HG03097 (cell line): ENCODE results near the gene C1QTNF12.
"Not testable (repeated sequence)": the region's sequence is repeated elsewhere in the genome, so short reads cannot be mapped to it uniquely, and the experiment has no call there.

ENCODE experiments used
- ATAC-seq: cut with Tn5 transposase; IDR thresholded peaks from one replicate; pipeline ENCODE4 v1.9.1; 2021; ENCODE audit not compliant: unreplicated experiment, low FRiP score

The C1QTNF12 gene

DNA sequence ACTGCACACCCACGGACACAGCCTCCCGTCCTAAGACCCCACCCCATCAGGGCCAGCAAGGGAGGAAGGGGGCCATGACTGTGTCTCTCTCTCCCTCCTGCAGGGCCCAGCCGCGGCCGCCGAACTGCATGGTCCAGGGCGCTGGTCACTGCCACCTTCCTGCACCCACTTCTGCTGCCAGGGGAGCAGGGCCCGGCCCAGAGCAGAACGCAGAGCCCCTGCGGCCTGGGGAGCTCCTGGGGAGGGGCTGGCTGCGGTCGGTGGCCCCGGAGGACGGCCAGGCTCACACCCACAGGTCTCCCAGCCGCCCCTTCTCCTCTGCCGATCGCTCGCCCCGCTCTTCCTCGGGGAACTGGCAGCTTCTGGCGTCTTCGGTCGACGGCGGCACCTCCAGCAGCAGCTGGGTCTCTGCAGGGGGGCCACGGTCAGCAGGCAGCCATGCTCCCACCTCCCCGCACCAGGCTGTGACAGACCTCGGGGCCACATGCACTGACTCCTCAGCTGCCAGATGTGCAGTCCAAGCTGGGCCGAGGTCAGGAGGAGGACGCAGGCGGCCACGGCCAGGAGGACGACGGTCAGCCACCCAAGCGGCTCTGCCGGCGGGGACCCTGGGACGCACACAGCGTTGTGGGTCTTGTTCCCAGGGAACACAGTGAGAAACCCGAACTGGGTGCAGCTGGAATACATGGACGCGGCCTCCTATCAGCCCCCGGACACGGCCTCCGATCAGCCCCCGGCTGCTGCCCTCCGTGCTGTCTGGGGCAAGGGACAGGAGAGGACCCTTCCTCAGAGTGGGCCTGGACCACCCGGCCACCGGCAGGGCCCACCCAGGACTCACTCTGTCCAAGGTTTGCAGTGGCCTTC, 42.7 kb downstream of the C1QTNF12 start:
- ATAC-seq, result no peak

DNA sequence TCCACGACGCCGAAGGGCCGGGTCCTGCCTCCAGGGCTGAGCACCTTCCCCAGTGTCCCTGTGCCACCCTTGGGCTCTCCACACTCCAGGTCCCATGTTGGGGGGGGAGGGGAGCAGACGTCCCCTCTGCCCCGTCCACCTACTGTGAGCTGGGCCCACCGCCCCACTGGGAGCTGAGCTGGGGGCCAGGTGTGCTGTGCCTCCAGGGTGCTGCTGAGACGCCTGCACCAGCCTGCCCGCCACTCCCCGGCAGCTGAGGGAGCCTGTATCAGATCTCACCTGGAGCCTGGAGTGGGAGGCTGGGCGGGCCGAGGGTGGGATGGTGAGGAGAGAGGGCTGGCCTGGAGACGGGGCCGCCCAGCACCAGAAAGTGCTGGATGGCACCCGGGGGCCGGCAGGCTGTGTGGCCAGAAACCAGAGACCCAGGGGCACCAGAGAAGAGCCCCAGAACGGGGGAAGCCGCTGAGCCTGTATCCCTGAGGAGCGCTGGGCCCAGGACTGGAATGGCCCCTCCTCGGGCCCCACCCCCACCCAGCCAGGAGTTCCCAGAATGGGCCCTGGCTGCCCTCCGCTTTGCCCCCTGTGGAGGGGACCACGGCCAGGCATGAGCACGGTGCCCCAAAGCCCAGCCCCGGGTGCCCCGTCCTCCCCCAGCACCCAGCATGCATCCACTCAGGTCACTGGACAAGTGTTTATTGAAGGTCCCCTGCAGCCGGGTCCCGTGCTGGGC, 43.5 kb downstream of the C1QTNF12 start:
- no peak for ATAC-seq

DNA sequence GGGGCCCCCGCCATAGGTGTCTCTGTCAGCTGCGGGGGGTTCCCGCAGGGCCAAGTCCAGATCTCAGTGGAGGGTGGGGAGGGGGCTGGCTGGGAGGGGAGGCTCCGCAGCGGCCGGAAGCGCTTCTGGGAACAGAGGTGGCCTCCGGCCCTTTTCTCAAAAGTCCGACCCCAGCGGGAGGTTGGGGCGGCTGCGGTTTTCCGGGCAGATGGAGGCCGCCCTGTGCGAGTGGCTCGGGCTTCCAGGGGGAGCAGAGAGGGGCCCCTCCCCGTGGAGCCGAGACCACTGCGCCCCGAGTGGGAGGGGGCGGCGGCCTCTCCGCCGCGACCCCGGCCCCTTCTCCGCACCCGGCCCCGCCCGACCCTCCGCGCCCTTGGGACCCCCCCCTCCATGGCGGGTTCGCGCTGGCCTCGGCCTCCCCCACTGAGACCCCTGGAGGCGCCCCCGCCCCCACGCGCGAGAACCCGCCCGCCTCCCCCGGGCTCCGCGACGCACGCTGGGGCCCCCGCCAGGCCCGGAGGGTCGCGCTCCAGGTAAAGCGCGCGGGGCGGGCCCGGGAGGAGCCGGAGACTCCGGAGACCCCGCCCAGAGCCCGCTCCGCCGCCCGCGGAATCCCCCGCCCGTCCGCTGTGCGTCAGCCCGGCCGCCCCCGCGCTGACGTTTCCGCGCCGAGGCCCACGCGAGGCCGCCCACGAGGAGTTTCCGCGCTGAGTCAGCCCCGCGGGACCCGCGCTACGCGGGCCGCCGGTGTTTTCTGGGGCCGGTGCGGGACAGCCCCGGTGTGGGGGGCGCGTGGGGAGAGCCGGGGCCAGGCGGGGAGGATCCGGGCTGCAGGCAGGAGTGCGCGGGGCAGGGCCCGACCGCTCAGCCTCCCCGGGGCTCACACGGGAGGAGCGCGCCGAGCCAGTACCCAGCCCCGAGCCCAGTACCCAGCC, 45.4 kb downstream of the C1QTNF12 start:
- no peak for ATAC-seq

DNA sequence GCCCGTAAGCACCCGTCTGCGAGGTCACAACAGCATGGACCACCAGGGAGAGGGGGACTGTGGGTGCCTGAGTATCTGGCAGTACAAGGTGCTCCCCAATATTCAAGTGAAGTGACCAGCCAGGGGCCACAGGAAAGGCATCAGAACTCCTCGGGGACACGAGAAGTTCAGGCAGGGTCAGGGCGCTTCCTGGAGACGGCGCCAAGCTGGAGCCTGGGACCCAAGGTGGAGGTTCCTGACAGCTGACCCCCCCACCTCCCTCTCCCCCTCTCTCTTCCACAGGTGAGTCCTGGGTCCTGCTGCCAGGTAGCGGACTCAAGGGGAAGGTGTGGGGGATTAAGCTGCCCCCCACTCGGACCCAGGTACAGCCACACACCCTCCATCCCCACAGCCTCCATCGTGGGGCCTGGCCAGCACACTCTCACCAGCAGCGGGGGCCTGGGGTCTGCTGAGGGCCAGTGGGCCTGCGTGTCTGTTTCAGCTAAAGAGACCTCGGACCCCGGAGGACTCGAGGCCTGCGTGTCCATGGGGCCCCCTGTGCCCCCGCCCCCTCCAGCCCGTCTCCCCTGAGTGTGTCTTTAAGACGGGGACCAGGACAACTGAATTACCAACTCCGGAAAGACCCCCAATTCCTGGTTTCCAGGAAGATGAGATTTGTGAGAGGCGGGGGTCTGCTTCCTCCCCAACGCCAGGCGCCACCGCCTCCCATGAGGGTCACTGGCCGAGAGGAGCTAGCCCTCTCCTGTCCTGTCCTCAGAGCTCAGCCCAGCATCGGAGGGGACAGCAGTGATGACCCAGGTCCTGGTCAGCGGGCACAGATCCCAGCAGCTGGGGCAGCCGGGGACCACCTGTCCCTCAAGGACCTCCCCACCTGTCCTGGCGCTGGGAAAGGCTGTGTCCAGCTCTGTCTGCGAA, 46.3 kb downstream of the C1QTNF12 start:
- no peak for ATAC-seq

- ATAC-seq, result no peak
Measured at GRCh38 chr1:1199141-1199960, 47.2 kb downstream of the C1QTNF12 start.

DNA sequence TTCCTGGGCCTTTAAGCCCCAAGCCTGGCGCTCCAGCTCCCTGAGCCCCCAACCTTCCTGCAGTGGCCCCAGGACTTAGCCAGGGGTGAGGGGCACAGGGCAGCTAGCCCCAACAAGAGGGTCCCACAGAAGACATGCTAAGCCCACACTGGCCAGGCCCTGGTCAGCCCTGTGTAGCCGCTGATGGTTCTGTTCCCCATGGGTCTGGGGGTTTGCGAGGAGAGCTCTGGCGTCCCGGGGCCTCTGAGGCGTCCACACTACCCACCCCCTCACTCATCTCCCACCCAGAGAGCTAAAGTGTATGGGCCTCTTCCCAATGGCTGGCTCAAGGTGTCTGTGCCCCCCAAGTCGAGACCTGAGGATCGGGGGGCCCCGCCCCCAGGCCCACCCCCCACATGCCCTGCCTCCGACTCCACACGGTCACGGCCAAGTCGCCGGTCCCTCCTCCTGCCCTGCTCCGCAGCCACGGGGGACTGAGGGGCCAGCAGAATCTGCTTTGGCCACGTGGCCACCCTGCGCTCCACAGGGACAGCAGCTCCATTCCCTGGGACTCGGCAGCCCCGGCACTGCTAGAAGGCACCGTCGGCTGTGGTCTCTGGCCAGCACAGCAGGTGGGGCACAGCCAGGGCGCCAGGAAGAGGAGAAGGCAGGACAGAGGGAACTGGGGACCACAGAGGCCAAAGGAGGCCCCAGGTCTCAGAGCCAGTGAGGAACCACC, 47.9 kb downstream of the C1QTNF12 start:
- no peak for ATAC-seq

- no peak for ATAC-seq
Measured at GRCh38 chr1:1197551-1198422, 48.7 kb downstream of the C1QTNF12 start.

GRCh38 chr1:1197188-1197500, 49.4 kb downstream of the C1QTNF12 start:
- ATAC-seq, result no peak

- no peak for ATAC-seq
Measured at GRCh38 chr1:1196431-1197187, 49.9 kb downstream of the C1QTNF12 start.

GRCh38 chr1:1195726-1196125, 50.8 kb downstream of the C1QTNF12 start:
- ATAC-seq, result not testable (repeated sequence)

- no peak for ATAC-seq
Measured at GRCh38 chr1:1194723-1195122, 51.8 kb downstream of the C1QTNF12 start.
